ENCODE data around the gene STARD3. TPM values are rescaled to one million over a fixed set of nuclear protein-coding genes. Genes with fewer than 3 reads are reported as not detected.

STARD3 gene
- polyA plus RNA-seq, 1 donor from 2014 or later = 105 TPM

GRCh38 chr17:39673335-39674081, 36.6 kb downstream of the STARD3 start:
- Histone ChIP-seq H3K9me2 (ENCODE audit: insufficient read depth, low read length) (no peaks in the 10 kb centered on the region), H4K20me1 (ENCODE audit: insufficient read depth) (no peaks in the 10 kb centered on the region), H3K9me3 (ENCODE audit: low read length) (no peaks in the 10 kb centered on the region), H3K4me3 (ENCODE audit: low read length) (no peak overlapping the region), H2AFZ (ENCODE audit: low read depth, low read length) (no peak overlapping the region), H3K9ac (ENCODE audit: low read length) (no peak overlapping the region), H3K4me2 (ENCODE audit: low read length) (no peak overlapping the region), H3K36me3 (ENCODE audit: insufficient read depth, low read length) (no peaks in the 10 kb centered on the region), H3K79me2 (replicated peaks; ENCODE audit: insufficient read depth, low read length) (no peaks in the 10 kb centered on the region), H3K27ac (ENCODE audit: low read length) (no peak overlapping the region), H3K27me3 (ENCODE audit: insufficient read depth, low read depth, low read length) (peaks cover 9% of the 10 kb centered on the region), H3F3A (ENCODE audit: insufficient read depth, low read length, poor library complexity, severe bottlenecking) (no peaks in the 10 kb centered on the region)
- TF ChIP-seq EP300 (conservative IDR thresholded peaks at IDR 0.05; ENCODE audit: poor library complexity, severe bottlenecking) (no peak), TAF1 (IDR thresholded peaks at IDR 0.05; ENCODE audit: low read depth) (no peak)

GRCh38 chr17:39674179-39674578, 37.2 kb downstream of the STARD3 start:
- H3K79me2 ChIP-seq (replicated peaks; ENCODE audit: insufficient read depth, low read length) = no peaks in the 10 kb centered on the region
- H3K9ac ChIP-seq (ENCODE audit: low read length) = no peak overlapping the region
- peaks cover 3% of the 10 kb centered on the region for H3K27me3 ChIP-seq (ENCODE audit: insufficient read depth, low read depth, low read length)
- H2AFZ ChIP-seq (ENCODE audit: low read depth, low read length) = no peak overlapping the region
- H3K9me2 ChIP-seq (ENCODE audit: insufficient read depth, low read length) = no peaks in the 10 kb centered on the region
- TF ChIP-seq CTCF (IDR thresholded peaks at IDR 0.05; ENCODE audit: poor library complexity, severe bottlenecking) = no peak
- no peak for TF ChIP-seq TAF1 (IDR thresholded peaks at IDR 0.05; ENCODE audit: low read depth)
- no peak overlapping the region for H3K4me2 ChIP-seq (ENCODE audit: low read length)
- H3K4me3 ChIP-seq (ENCODE audit: low read length) = no peak overlapping the region
- H3F3A ChIP-seq (ENCODE audit: insufficient read depth, low read length, poor library complexity, severe bottlenecking) = no peaks in the 10 kb centered on the region
- H3K36me3 ChIP-seq (ENCODE audit: insufficient read depth, low read length) = no peaks in the 10 kb centered on the region
- no peaks in the 10 kb centered on the region for H3K9me3 ChIP-seq (ENCODE audit: low read length)
- no peaks in the 10 kb centered on the region for H4K20me1 ChIP-seq (ENCODE audit: insufficient read depth)
- H3K27ac ChIP-seq (ENCODE audit: low read length) = no peak overlapping the region

- no peak overlapping the region for H3K4me2 ChIP-seq (ENCODE audit: low read length)
- no peak overlapping the region for H3K9ac ChIP-seq (ENCODE audit: low read length)
- H4K20me1 ChIP-seq (ENCODE audit: insufficient read depth) = no peaks in the 10 kb centered on the region
- H3K27ac ChIP-seq (ENCODE audit: low read length) = no peak overlapping the region
- no peaks in the 10 kb centered on the region for H3K9me3 ChIP-seq (ENCODE audit: low read length)
- TF ChIP-seq SMC3 (conservative IDR thresholded peaks at IDR 0.05; ENCODE audit: poor library complexity) (no peak), RAD21 (conservative IDR thresholded peaks at IDR 0.05) (no peak), MXI1 (conservative IDR thresholded peaks at IDR 0.05; ENCODE audit: poor library complexity, severe bottlenecking) (no peak), POLR2AphosphoS5 (IDR thresholded peaks at IDR 0.05) (no peak), EZH2 (IDR thresholded peaks at IDR 0.05; ENCODE audit: borderline replicate concordance, insufficient read depth, low read length, poor library complexity, severe bottlenecking) (no peak), CTCF (IDR thresholded peaks at IDR 0.05; ENCODE audit: poor library complexity, severe bottlenecking) (no peak), REST (IDR thresholded peaks at IDR 0.05; ENCODE audit: borderline replicate concordance) (no peak), TAF1 (IDR thresholded peaks at IDR 0.05; ENCODE audit: low read depth) (no peak), EP300 (conservative IDR thresholded peaks at IDR 0.05; ENCODE audit: poor library complexity, severe bottlenecking) (no peak)
- H3K4me3 ChIP-seq (ENCODE audit: low read length) = no peak overlapping the region
- no peaks in the 10 kb centered on the region for H3K27me3 ChIP-seq (ENCODE audit: insufficient read depth, low read depth, low read length)
- no peaks in the 10 kb centered on the region for H3K9me2 ChIP-seq (ENCODE audit: insufficient read depth, low read length)
- no peaks in the 10 kb centered on the region for H3F3A ChIP-seq (ENCODE audit: insufficient read depth, low read length, poor library complexity, severe bottlenecking)
- no peak overlapping the region for H2AFZ ChIP-seq (ENCODE audit: low read depth, low read length)
- H3K79me2 ChIP-seq (replicated peaks; ENCODE audit: insufficient read depth, low read length) = no peaks in the 10 kb centered on the region
- no peaks in the 10 kb centered on the region for H3K36me3 ChIP-seq (ENCODE audit: insufficient read depth, low read length)
Measured at GRCh38 chr17:39674702-39675389, 37.9 kb downstream of the STARD3 start.

Data from neural cell (in vitro differentiated cells).